Skeletal muscle tissue (tissue), 4 donors: ENCODE measurements around the gene GMFB. TPM values are rescaled to one million over a fixed set of nuclear protein-coding genes. Genes with fewer than 3 reads are reported as not detected.

Source experiments
- H3K27ac ChIP-seq: one replicate; pipeline ENCODE4 v1.7.0; 2013; ENCODE audit warnings: mild to moderate bottlenecking, low read depth, low read length, inconsistent platforms
- H3K27me3 ChIP-seq, 3 donors: one replicate each; pipeline ENCODE4 v1.7.0; 2013; ENCODE audit warnings: low read length in 3 of 3; ENCODE audit not compliant: control insufficient read depth in 3 of 3, insufficient read depth in 3 of 3
- H3K36me3 ChIP-seq, 3 donors: one replicate each; pipeline ENCODE4 v1.7.0; 2013; ENCODE audit warnings: low read length in 3 of 3; ENCODE audit not compliant: control insufficient read depth in 3 of 3, insufficient read depth in 3 of 3
- H3K4me1 ChIP-seq, 3 donors: one replicate each; pipeline ENCODE4 v1.7.0; 2013; ENCODE audit warnings: low read length in 3 of 3, mild to moderate bottlenecking in 3 of 3; ENCODE audit not compliant: control insufficient read depth in 3 of 3, insufficient read depth in 3 of 3
- H3K4me3 ChIP-seq, 3 donors: one replicate each; pipeline ENCODE4 v1.7.0; 2013; ENCODE audit warnings: low read length in 3 of 3
- H3K9ac ChIP-seq, 3 donors: one replicate each; pipeline ENCODE4 v1.7.0; 2013; ENCODE audit warnings: low read length in 3 of 3, mild to moderate bottlenecking in 3 of 3, moderate library complexity in 2 of 3, low read depth in 1 of 3
- H3K9me3 ChIP-seq, 3 donors: one replicate each; pipeline ENCODE4 v1.7.0; 2013; ENCODE audit warnings: low read length in 3 of 3; ENCODE audit not compliant: control insufficient read depth in 3 of 3
- total RNA-seq: library from RNA; depleted of rRNA; stranded (reverse); fragments of >200 nt; gene quantifications from one replicate; pipeline ENCODE4 v1.2.3, GENCODE V29; 2014
- donor health status: Osteomylitis.

GMFB gene
- total RNA-seq, 1 donor from 2014 or later: 42.8 TPM

DNA sequence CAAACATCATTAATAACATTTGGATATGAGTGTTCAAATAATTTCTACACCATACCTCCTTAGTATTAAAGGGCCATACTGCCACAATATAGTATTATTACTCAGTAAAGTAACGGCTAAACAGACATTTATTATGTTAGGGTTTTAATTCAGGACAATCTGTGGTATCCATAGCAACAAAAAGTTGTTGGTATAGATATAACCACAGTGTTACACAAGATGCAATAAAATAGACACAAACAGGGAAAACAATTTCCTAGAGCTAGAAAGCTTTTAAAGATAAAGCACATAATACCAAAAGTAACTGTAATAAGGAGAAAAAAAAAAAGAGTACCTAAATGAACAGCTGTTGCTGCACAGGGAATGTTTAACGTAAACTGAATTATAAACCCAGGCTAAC lies 63.7 kb downstream of the GMFB start:
- peaks cover 0 to 7% (median 3%) of the 10 kb centered on the region in 3 donors for H3K4me1 ChIP-seq
- H3K36me3 ChIP-seq: peaks cover 3 to 21% (median 4%) of the 10 kb centered on the region in 3 donors
- H3K9ac ChIP-seq: no peak overlapping the region
- no peak overlapping the region for H3K4me3 ChIP-seq
- H3K27me3 ChIP-seq: no peaks in the 10 kb centered on the region
- H3K27ac ChIP-seq: no peak overlapping the region
- H3K9me3 ChIP-seq: no peaks in the 10 kb centered on the region

Other genes starting within 250 kb of the GMFB start
- 15.7 TPM for gene CDKN3, start 92.0 kb downstream of the GMFB start, total RNA-seq
- 30.8 TPM for gene CNIH1, start 47.6 kb downstream of the GMFB start, total RNA-seq
- gene CGRRF1, start 20.9 kb upstream of the GMFB start, total RNA-seq: 20.4 TPM
- 52.2 TPM for gene SAMD4A, start 78.1 kb upstream of the GMFB start, total RNA-seq